Right atrium auricular region (tissue), 2 donors: ENCODE results near the gene SFRP5. TPM values are rescaled to one million over a fixed set of nuclear protein-coding genes. Genes with fewer than 3 reads are reported as not detected.
A peak's percentile ranks its signal among the peaks of the same experiment; 100 is the strongest.

ENCODE experiments used
- DNase-seq: peaks from one replicate; pipeline ENCODE4 v3.0.0-alpha.2; 2019; ENCODE audit warnings: low spot score
- H3K27ac ChIP-seq, 2 donors: fragments of 200-600 bp; sonication (generic); 1 replicate in 1 of 2; 2 replicates in 1 of 2; pipeline ENCODE4 v1.5.1; 2016 to 2019
- H3K27me3 ChIP-seq, 2 donors: fragments of 200-600 bp; sonication (generic); one replicate each; pipeline versions ENCODE4 v1.5.1 to v1.6.0; 2017 to 2019
- H3K36me3 ChIP-seq: fragments of 200-600 bp; sonication (generic); one replicate; pipeline ENCODE4 v1.5.1; 2016
- H3K4me1 ChIP-seq, 2 donors: fragments of 200-600 bp; sonication (generic); one replicate each; pipeline versions ENCODE4 v1.5.1 to v1.6.0; 2017 to 2019
- H3K4me3 ChIP-seq, 2 donors: fragments of 200-600 bp; sonication (generic); 1 replicate in 1 of 2; 2 replicates in 1 of 2; pipeline ENCODE4 v1.5.1; 2017 to 2019; ENCODE audit warnings: mild to moderate bottlenecking in 1 of 2, moderate library complexity in 1 of 2
- H3K9me3 ChIP-seq, 2 donors: fragments of 200-600 bp; sonication (generic); one replicate each; pipeline ENCODE4 v1.5.1; 2019
- CTCF ChIP-seq, 2 donors: fragments of 200-600 bp; sonication (generic); IDR thresholded peaks; one replicate each; pipeline ENCODE4 v1.5.1; 2019; ENCODE audit warnings: antibody characterized with exemption in 2 of 2
- total RNA-seq, 2 donors: library from RNA; depleted of rRNA; stranded (reverse); fragments of >200 nt; gene quantifications; one replicate each; pipeline ENCODE4 v1.1.0, GENCODE V29; 2016

The SFRP5 gene
- total RNA-seq, 2 donors from 2014 or later: 140 to 260 TPM

GRCh38 chr10:97779492-97779891, 7.7 kb upstream of the SFRP5 start:
- H3K4me1 ChIP-seq: peaks cover 6 to 34% of the 10 kb centered on the region in 2 donors
- DNase-seq: no peak
- no peaks in the 10 kb centered on the region for H3K9me3 ChIP-seq
- H3K27ac ChIP-seq: no peak overlapping the region
- no peaks in the 10 kb centered on the region for H3K36me3 ChIP-seq
- H3K4me3 ChIP-seq: no peak overlapping the region
- no peaks in the 10 kb centered on the region for H3K27me3 ChIP-seq
- TF ChIP-seq CTCF (IDR thresholded peaks at IDR 0.05): no peak

GRCh38 chr10:97778452-97779302, 6.9 kb upstream of the SFRP5 start:
- DNase-seq: no peak
- Histone ChIP-seq H3K36me3 (no peaks in the 10 kb centered on the region), H3K9me3 (no peaks in the 10 kb centered on the region), H3K4me3 (no peak overlapping the region), H3K27ac (no peak overlapping the region), H3K4me1 (peaks cover 6 to 27% of the 10 kb centered on the region in 2 donors), H3K27me3 (no peaks in the 10 kb centered on the region)
- no peak for TF ChIP-seq CTCF (IDR thresholded peaks at IDR 0.05)

GRCh38 chr10:97777143-97777542, 5.3 kb upstream of the SFRP5 start:
- H3K36me3 ChIP-seq: no peaks in the 10 kb centered on the region
- H3K27ac ChIP-seq: no peak overlapping the region
- no peak for TF ChIP-seq CTCF (IDR thresholded peaks at IDR 0.05)
- no peak overlapping the region for H3K4me3 ChIP-seq
- H3K9me3 ChIP-seq: no peaks in the 10 kb centered on the region
- H3K4me1 ChIP-seq: peaks cover 6 to 34% of the 10 kb centered on the region in 2 donors
- no peak for DNase-seq
- H3K27me3 ChIP-seq: no peaks in the 10 kb centered on the region

GRCh38 chr10:97774811-97775294, 3.1 kb upstream of the SFRP5 start:
- H3K9me3 ChIP-seq: no peaks in the 10 kb centered on the region
- H3K36me3 ChIP-seq: no peaks in the 10 kb centered on the region
- DNase-seq: no peak
- no peak overlapping the region for H3K4me3 ChIP-seq
- H3K4me1 ChIP-seq: peaks cover 0 to 19% of the 10 kb centered on the region in 2 donors
- H3K27me3 ChIP-seq: no peaks in the 10 kb centered on the region
- no peak for TF ChIP-seq CTCF (IDR thresholded peaks at IDR 0.05)
- H3K27ac ChIP-seq: no peak overlapping the region

- no peak for TF ChIP-seq CTCF (IDR thresholded peaks at IDR 0.05)
- Histone ChIP-seq H3K4me1 (peaks cover 0 to 19% of the 10 kb centered on the region in 2 donors), H3K4me3 (no peak overlapping the region), H3K27me3 (no peaks in the 10 kb centered on the region), H3K27ac (peak overlapping the region in 1 of 2 donors; percentile 80), H3K36me3 (peaks cover 5% of the 10 kb centered on the region), H3K9me3 (no peaks in the 10 kb centered on the region)
- no peak for DNase-seq
Observed at GRCh38 chr10:97773096-97773495, 1.3 kb upstream of the SFRP5 start.
